HG03103 (cell line): ENCODE measurements around the gene MORC1.

Experiments used
- ATAC-seq: cut with Tn5 transposase; IDR thresholded peaks from one replicate; pipeline ENCODE4 v1.9.1; 2021; ENCODE audit warnings: low read depth; ENCODE audit not compliant: unreplicated experiment

The MORC1 gene

DNA sequence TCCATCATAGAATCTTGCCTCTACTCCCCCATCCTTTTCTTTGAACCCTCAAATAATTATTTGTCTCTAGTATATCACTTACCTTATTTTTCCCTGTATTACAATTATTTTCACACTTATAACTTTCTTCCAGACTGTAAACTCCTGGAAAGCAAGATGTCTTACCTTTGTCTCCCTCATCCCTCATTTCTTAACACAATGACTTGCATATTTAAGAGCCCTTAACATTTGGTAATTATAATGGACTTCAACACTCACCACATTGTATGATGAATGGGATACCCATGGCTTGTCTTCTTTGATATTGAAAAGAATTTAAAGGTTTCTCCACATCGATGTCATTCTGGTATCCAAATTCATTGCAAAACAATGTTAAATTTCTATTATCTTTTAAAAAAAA, 82.9 kb downstream of the MORC1 start:
- ATAC-seq, result no peak

- no peak for ATAC-seq
Measured at GRCh38 chr3:109033000-109033660, 84.8 kb downstream of the MORC1 start.

GRCh38 chr3:109028753-109029152, 89.2 kb downstream of the MORC1 start:
- no peak for ATAC-seq

DNA sequence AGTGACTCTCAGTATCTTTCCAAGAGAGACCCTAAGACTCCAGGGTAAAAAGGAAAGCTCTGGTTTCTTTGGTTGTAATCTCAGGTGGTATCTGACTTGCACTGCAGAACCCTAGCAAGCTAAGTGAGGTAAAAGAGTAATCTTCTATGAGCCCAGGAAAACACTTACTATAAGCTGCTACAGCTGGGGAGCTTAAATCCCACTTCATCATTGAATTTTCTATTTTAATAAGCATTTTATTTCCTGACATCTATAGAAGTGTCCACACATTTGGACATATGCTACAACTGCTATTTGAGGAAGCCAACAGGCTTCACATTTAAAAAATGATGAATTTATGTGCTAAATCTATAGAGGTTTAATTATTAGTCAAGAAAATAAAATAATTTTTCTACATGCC, 91.1 kb downstream of the MORC1 start:
- no peak for ATAC-seq

- no peak for ATAC-seq
Measured at GRCh38 chr3:109025896-109026295, 92.0 kb downstream of the MORC1 start.

DNA sequence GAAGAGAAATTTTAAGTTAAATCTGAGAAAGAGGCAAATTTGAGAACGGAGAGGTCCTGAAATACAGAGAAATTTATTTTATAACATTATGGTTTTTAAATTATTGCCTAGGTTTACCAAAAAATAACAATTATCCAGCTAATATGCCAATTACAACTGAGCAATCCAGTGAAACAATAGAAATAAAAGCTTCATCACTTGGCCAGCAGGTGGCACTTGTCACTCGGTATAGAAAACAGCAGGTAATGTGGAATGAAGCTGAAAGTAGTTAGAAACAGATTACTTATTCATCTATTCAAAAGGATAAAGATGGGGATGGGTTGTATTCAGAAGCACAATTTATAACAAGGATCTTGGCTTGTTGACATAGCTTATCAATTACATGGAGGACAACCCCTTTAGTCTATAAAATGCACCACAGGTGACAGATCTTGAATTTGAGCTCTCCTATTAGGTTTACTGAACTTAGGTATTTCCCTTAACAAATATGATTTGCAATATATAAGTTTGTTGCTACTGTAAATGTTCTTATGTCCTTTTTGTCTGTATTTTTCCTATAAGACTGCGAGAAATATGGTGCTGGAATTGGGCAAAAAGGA, 94.2 kb downstream of the MORC1 start:
- no peak for ATAC-seq

DNA sequence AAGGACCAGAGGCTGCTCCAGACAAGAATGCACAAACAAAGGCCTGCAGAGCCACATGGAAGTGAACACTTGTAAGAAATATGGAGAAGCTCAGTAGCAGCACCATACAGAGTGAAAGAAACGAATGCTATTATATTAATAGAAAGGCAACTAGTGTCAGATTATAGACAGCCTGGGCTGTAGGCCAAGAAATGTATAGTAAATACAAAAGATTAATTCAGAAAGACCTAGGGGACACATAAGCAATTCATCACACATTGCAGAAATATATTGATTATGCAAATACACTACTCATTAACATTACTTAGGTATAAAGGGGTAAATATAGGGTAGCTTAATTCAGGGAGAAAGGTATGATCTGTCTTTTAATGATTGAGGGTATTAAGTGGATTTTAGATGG, 94.8 kb downstream of the MORC1 start:
- no peak for ATAC-seq

GRCh38 chr3:109021556-109021955, 96.4 kb downstream of the MORC1 start:
- ATAC-seq, result no peak

- ATAC-seq, result no peak
Measured at GRCh38 chr3:109018828-109019227, 99.1 kb downstream of the MORC1 start.

DNA sequence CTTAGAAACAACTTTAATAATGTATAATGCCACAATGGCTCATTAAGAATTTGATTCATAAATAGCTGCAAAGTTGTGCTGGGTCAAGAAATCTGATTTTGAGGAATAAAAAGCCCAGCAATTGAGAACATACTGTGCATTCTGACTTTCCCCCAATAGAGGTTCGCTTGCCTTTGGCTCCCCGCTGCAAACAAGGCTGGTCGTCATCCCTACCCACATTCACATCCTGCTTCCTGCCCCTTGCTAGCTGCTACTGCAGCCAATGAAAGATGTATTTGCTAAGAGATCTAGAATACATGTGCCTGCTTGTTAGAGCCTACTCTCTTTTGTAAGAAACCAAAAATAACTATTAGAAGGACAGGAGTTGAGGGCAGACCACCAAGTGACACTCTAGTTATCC, 112.5 kb downstream of the MORC1 start:
- ATAC-seq, result no peak

DNA sequence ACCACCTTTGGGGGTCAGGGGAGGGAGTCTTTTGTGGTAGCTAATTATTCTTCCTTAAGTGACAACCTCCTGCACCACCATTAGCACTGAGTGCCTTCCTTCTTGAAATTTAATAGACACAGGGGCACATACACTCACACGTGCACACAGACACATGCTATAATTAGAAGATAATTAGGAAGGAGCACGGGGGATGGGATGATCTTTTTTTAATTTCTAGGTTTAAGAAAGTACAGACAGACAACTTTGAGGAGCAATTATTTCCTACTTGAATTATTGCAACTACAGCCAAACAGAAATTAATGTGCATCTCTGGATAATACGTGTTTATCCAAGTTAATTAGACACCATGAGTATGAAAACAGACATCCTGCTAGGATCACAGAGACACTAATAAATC, 119.5 kb downstream of the MORC1 start:
- no peak for ATAC-seq

DNA sequence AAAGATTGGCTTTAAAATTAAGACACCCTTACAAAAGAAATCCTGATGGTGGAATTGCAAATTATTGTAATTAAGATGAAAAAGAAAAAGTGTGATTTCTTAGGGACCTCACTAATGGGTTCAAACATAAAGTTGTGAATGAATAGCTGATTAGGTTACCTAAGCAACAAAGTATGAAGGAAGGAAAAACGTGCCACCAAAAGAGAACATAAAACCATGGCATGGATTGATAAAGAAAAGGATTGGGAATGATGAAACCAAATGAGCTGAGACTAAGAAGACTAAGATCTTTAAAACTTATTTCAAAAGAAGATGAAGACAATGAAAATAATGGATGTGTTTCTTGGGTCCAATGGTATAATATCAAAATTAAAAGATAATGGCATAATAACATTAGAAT, 132.1 kb downstream of the MORC1 start:
- ATAC-seq, result no peak

DNA sequence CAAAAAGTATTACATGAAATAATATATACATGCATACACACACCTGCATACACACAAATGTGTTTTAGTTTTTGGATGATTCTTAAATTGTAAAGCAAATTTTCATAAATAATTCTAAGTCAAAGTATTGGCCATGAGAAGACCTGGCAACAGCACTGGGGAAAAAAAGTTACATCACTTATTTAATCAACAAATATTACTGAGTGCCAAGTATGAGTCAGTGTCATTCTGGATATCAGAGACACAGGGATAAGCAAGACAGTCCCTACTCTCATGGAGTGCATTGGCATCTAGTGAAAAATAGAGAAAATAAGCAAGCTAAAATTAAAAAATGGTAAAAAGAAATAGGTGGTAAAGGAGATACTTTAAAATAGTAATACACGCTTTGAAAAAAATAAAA, 134.9 kb downstream of the MORC1 start:
- no peak for ATAC-seq

GRCh38 chr3:108976058-108976457, 141.9 kb downstream of the MORC1 start:
- ATAC-seq, result no peak

DNA sequence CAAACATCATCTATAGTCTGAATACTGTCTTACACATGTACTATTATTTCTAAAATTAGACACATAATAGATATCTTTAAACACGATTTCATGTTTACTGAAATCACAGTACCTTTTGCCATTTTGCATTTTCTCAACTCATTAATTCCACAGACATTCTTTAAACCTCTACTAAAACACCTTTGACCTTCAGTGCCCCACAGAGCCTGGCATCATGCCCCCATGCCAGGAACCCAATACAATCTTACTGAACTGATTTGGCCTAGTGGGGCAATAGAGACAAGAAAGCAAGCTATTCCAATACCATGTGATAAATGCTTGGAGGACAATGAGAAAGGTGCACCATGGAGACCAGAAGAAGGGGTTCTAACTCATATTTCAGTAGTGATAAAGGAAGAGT, 144.9 kb downstream of the MORC1 start:
- ATAC-seq, result no peak

DNA sequence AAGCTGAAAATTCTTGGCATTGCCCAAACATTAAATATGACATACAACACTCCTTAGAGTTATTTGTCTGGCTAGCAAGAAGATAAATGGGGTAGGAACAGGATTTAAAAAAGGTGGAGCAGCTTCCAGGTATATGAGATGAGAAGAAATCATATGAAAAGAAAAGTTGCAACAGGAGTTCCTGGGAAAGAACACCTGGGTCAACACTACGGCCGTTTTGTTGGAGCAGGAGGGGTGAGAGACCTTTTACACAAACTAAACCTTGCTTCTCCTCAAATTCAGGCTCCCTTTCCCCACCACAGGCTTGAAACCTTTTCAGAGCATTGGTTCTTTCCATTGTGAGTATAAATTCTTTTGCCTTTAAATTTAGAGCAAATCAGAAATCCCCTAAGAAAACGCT, 145.5 kb downstream of the MORC1 start:
- no peak for ATAC-seq

GRCh38 chr3:108970561-108970960, 147.4 kb downstream of the MORC1 start:
- no peak for ATAC-seq

DNA sequence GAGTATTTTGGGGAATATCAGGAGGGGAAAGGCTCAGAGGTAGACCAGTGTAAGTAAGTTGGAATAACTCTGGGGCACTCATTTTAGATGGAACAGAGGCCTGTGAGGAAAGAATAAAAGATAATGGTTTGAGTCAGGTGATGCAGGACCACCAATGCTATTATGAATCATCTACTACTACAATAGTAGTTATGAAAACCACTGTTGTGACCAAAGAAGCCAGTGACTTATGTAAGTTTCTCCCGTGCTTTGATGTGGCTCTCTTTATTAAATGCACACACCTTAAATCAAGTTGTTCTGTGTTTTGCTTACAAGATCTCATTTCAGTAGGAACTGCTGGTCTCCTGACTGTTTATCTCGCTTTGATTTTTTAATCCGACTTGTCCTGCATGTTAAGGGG, 151.2 kb downstream of the MORC1 start:
- no peak for ATAC-seq

DNA sequence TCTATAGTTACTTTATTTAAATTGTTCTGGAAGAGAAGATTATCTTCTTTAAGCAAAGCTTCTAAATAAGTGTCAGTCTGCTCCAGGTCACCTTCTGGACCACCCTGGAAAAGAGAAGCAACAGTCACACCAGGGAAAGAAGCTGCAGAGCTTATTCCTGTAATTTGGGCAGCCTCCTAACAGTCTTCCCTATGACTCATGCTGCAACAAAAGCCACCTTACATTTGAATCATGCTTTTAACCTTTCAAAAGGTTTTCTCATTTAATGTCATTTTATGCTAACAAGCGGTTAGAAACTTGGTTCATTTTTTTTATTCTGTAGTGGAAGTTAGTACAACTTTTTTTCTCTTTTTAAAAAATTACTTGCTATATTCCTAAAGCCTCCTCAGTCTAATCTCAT, 158.9 kb downstream of the MORC1 start:
- no peak for ATAC-seq

DNA sequence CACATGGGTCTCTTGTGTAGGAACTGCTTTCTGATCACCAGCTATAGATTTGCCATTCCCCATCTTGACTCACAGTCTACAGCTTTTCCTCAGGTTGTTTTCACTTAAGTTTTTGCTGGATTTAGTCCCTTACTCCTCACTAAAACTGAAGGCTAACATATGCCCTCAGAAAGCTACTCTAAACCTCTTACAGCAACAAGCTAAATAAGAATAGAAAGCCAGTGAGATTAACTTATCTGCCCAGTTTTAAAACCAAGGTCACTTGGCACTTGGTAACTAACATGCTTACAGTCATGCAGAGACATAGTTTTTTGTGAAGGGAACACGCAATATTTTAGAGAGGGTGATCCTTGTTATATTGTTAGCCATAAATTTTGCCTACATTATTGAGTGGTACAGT, 164.2 kb downstream of the MORC1 start, which contains the start of gene GUCA1C:
Gene GUCA1C, minus strand, starts transcription at position 180 of the 400 bp plus-strand sequence. Its CDS starts 117 bp downstream, at position 63.
- ATAC-seq, result no peak

DNA sequence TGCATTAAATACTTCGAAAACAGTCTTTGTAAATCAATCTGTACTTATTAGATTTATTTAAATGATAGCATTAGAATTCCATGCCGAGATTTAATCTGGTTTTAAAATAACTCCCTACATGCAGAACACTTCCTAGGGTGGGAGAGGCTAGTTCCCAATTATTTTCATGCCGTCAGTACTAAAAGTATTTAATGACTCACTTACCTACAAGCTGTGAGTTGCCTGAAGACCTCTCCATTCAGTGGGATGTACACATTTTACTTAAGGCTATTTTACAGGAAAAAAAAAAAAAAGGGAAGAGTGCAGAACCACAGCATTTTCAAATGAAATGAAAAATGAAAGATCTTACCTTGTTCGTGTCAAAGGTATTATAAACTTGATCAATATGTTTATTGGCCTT, 164.7 kb downstream of the MORC1 start:
- no peak for ATAC-seq

DNA sequence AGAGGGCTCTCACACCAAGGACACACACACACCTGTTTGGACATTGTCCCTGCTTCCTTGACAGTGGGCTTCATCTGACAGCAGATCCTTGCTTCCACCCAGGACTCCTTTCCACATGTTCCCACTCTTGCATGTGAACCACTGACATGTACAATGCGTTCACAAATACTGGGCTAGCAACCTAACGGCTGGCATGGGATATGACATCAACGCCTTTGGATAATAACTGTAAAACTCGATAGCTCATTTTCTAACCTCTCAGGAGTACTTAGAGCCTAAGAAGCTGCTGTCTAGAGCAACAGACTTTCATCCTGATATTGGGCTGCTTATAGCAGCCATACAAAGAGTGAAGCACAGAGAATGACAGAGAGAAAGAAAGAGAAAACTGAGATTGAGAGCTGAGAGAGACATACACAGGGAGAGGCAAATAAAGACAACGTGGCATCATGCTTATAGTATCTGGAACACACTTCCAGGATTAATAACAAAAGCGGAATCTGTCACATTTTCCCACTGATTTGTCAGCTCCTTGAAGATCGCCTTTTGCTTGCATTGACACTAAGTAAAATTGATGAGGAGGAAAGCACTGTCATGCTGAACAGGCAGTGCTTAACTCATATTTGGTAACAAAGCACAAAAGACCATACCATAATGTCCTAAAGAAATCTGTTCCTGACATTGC, 166.0 kb downstream of the MORC1 start:
- no peak for ATAC-seq
